ENCODE data around the gene NUCB1.
"Not testable (repeated sequence)": the region's sequence is repeated elsewhere in the genome, so short reads cannot be mapped to it uniquely, and the experiment has no call there.

The NUCB1 gene

DNA sequence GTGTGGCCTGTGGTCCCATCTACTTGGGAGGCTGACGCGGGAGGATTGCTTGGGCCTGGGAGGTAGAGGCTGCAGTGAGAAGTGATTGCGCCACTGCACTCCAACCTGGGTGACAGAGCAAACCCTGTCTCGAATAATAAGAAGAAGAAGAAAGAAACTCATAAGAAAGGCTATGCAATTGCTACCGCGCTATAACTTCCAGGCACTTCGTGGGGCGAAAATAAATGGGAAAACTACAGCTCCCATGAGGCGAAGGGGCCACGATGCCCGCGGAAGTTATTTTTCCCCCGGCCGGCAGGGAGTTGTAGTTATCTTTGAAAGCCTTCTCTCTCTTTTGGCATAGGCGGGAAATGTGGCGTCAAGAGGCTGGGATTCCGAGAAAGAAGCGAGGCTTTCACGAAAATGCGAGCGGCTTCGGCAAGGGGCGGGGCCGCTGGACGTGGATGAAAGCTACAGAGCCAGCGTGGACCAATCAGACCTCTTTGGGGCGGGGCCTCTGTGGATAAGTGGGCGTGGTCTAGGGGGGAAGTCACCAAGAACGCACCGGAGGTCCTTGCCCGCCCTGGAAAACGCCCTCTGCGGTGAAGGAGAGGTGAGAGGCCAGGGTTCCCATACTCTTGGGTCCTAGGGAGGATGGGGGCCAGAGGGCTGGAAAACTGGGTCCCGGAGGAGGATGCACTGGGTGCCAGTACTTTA, at the start of gene NUCB1:
NUCB1 (plus strand) TSS at position 532 of the 696 bp plus-strand sequence. CDS start 485 bp downstream, outside the sequence.
- peak; percentile 97 for DNase-seq

DNA sequence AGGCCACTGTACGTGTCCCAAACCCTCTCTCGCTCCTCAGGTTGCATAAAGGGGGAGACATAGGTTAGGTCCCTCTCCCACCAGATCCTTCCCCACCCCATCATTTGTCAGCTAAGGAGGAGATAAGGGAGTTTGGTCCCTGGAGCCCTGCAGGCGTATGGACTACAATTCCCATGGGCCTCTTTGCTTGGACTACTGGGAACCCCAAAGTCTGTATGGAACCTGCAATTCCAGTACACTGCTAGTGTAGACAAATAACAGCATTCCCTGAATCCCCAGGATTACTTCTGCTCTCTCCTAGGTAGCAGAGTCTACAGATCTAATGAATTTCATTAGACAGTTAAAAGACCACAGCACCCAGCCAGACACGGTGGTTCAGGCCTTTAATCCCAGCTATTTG, 47.8 kb upstream of the NUCB1 start:
- no peak for DNase-seq

DNA sequence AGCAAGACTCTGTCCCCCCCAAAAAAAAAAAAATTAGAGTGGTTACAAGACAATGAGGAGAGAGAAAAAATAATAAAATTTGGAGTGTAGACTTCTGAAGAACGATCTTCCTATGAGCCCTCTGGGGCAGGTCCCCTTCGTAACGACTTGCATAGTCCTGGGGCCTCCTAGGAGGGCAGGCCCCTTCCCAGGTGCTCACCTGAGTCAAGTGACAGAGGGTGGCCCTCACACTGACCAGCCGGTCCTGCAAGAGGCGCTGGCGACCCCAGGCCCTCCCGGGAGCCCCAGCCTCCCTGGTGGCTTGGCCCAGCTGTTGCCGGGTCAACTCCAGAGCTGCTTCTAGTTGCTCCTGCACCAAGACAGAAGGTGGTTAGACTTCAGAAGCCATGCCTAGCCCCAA, 46.6 kb upstream of the NUCB1 start:
- DNase-seq = no peak

DNA sequence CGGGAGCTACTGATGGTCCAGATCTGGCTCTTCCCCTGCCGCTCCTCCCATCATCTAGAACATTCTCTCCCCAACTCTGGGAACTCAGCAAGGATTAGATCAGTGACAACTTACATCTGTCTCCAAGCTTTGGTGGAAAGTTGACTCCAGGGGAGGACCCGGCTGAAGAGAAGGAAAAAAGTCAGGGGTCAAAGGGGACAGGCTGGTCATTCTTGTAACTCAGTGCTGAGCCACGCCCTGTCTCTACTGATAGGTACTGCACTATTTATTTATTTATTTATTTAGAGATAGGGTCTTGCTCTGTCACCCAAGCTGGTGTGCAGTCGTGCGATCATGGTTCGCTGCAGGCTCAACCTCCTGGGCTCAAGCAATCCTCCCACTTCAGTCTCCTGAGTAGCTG, 46.0 kb upstream of the NUCB1 start:
- no peak for DNase-seq

DNA sequence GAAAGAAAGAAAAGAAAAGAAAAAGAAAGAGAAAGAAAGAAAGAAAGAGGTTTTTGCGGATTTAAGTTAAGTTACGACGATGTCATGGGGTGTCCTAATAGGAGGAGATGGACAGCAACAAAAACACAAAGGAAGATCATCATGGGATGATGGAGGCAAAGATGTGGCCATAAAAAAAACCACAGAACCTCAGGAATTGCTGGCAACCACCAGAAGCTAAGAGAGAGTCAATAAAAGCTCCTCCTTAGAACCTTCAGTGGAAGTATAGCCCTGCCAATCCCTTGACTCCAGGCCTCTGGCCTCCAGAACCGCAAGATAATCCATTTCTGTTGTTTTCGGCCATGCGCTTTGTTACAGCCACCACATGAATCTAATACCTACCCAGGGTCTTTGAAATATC, 43.2 kb upstream of the NUCB1 start:
- DNase-seq = no peak

DNA sequence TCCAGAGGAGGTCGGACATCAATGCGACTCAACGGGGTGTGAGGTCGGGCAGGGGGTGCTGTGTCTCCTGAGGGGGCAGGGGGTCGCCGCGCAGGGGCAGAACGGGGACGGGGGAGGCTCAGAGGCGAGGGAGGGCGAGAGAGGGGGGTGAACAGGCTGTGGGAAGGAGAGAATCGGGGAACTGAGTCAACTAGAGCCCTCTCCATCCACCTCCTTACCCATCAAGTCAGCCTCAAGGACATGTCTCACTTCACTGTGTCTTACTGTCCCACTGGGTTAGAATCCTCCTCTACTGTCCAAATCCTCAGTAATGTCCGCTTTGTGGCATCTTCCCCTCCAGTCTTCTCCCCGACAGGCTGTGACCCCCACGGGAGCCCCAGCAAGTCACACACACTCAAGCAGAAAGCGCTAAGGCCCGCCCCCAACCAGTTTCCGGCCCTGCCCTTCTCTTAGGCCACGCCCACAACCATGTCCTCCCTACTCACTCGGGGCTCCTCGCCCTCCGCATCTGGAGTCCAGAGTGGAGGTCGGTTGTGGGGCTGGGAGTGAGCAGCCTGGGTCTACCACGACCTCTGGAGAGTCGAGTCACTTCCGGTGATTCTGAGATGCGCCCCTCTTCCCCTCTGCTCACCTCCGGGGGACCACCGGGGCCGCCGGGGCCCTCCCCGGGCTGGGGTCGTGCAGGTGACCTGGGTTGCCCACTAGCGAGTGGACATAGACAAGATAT, 41.0 kb upstream of the NUCB1 start:
- peak; percentile 80 for DNase-seq

DNA sequence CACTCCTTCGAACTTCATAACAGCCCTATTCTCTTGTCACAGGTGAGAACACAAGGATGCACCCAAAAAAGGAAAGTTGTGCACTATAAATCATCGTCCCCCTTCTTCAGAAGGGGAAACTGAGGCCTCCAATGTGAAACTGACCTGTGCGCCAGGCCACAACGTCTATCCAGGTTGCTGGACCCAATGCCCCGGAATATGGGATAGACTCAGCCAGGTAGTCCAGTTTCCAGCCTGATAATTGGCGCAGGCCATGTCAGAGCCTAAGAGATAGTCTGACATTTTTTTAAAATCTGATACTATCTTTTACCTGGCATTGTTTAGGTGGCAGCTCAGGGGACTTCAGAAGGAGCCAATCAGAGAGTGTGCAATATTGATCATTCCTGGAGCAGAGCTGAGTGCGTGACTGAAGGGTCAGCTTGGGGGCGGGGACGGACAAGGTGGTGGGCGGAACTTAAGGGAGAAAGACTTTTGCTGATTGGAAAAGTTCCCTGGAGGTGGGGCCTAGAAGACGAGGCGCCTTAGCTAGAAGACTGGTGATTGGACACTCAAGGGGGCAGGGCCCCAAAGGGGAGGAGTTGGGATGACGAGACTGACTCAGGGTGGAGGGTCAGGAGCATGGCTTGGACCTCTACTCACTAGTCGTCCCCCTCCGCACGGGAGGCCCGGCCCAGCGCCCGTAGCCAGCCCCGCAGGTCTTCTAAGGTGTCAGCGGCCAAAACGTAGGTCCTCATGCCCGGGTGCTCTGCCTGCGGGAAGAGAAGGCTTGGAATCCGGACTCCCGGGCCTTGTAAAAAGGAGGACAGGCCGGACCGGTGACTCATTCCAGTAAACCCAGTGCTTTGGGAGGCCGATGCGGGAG, 40.2 kb upstream of the NUCB1 start:
- no peak for DNase-seq

DNA sequence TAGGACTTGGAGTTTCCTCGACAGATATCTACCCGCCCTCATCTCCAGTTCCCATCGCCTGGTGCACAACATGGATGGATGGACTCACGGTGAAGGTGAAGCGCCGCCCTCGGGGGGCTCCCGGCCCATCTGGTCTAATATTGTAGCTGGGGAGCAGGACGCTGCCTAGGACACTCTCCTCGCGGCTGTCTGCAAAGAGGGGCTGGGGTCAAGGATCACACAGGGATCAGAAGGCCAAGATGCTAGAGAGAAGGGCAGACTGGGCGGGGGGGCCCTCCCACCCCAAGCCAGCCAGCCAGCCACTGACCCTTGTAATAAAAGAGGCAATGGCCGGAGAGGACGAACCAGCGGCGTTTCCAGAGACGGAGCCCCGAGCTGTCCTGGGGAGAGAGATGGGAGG, 38.8 kb upstream of the NUCB1 start:
- DNase-seq = no peak

DNA sequence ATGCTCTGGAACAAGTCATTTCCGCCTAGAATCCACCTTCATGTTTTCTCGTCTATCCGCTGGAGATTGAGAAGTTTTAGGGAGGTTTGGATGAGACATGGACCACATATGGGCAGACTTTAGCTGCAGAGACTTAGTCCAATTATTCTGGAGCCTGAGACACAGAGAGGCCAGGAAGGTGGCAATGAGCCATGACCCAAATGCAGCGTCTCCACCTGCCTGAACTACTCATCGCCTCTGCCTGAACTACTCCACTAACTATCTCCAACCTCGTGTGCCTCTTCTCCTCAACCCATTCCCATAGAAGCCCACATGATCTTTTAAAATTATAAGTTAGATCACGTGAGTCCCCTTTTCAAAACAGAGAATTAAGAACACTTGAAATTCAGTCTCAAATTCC, 37.3 kb upstream of the NUCB1 start:
- DNase-seq = no peak

DNA sequence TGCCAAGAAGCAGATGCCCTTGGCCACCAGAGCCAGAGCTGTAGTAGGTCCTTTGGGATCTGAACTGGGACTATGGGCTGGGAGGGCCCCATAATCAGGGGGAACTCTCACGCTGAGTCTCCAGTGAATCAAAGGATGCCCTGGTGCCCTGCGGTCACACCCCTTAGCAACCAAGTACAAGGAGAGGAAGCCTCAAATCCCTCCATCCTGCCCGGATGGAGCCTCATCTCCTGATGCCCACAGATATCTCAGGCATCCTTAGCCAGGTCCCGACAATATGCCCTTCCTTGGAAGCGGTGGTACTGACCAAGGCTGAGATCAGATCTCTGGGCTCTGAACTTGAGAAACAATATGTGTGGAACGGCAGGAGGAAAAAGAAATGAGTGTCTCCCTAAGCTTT, 33.4 kb upstream of the NUCB1 start:
- DNase-seq = no peak

DNA sequence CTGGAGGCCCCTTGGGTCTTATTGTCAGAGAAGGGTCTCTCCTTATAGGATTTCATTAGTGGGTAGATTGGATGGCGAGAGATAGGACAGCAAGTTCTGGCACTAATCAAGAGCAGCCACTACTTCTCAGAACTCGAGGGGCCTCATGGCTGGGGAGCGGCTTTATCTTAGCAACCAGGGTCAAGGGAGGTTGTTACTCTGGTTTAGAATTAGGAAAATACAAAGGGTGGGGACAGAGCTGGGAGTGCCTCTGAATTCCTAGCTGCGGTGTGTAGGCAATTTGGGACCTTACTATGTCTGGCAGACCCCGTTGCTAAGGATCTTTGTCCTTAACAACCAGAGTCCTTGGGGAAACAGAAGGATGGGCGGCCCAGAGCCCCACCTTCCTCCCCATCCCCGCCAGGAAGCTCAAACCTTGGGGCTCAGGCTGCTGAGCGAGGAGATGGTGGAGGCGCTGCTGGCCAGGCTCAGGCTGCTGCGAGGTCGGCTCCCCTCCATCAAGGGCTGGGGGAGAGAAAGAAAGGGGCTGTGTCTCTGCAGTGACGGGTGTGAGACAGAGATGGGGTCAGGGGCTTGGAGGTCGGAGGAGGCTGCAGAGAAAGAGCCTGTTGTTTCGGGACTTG, 32.9 kb upstream of the NUCB1 start:
- no peak for DNase-seq

DNA sequence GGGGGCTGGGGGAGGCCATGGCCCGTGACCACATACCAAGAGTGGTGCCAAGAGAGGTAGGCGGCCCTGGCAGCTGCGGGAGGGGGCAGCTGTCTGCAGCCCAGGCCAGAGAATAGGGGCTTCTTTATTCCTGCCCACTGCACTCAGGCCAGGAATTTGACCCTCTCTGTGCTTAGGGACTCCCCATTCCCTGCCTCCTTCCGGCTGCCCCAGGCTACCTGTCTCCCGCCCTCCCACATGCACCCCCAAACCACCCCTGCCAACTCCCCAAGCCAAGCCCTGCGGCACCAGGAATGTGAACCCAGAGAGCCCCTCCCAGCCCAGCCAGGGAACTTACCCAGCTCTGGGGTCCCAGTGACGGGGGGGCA, 32.4 kb upstream of the NUCB1 start:
- DNase-seq = no peak

DNA sequence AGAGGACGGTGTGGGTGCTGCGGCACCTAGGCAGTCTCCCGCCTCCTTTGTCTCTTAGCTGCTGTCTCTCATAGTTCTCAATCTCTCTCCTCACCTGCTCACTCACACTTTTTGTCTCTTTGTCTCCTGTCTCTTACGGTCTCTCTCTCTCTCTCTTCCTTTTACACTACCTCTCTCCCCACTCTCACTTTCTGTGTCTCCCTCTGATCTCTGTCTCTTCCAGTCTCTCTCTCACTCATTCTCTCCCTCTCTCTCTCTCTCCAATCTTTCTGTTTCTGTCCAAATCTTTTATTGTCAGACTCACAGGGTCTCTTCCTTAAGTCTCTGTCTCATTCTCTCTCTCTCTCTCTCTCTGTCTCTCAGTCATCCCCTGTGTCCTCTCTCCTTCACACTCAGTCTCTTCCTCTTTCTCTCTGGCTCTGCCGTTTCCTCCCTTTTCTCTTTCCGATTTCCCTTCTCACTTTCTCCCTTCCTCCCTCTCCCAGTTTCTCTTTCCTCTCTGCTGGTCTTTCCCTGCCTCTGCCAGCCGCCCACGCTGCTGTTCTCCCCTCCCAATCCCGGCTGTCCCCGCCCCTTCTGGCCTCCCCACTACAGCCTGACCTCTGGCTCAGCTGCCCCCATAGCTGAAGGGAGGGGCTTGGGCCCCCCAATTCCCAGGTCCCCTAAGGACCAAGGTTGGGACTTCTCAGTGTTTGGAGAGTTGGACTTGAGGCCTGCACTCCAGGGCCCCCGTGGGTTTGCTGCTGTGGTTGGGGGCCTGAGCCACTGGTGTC, 31.8 kb upstream of the NUCB1 start, which contains the start of gene PLEKHA4:
PLEKHA4 (minus strand) TSS at position 504 of the 773 bp plus-strand sequence. CDS start 997 bp downstream, outside the sequence.
- no peak for DNase-seq

DNA sequence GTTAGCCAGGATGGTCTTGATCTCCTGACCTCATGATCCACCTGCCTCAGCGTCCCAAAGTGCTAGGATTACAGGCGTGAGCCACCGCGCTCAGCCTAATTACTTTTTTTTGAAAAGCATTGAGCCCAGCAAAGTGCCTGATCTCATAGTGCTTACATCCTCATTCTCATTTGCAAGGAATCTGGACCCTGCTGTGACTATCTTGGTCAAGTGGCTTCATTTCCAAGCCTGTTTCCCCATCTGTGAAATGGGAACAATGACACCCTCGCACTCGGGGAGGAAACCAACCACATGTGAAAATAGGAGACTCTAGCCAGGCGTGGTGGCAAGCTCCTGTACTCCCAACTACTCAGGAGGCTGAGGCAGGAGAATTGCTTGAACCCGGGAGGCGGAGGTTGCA, 30.1 kb upstream of the NUCB1 start:
- DNase-seq = no peak

DNA sequence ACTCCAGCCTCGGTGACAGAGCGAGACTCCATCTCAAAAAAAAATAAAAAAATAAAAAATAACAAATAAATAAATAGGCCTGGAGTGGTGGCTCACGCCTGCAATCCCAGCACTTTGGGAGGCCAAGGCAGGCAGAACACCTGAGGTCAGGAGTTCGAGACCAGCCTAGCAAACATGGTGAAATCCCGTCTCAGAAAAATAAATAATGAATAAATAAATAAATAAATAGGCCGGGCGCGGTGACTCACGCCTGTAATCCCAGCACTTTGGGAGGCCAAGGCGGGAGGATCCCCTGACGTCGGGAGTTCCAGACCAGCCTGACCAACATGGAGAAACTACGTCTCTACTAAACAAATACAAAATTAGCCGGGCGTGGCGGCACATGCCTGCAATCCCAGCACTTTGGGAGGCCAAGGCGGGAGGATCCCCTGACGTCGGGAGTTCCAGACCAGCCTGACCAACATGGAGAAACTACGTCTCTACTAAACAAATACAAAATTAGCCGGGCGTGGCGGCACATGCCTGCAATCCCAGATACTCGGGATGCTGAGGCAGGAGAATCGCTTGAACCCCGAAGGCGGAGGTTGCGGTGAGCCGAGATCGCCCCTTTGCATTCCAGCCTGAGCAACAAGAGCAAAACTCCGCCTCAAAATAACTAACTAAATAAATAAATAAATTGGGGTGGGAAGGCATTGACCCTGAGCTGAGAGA, 28.5 kb upstream of the NUCB1 start:
- DNase-seq = not testable (repeated sequence)

DNA sequence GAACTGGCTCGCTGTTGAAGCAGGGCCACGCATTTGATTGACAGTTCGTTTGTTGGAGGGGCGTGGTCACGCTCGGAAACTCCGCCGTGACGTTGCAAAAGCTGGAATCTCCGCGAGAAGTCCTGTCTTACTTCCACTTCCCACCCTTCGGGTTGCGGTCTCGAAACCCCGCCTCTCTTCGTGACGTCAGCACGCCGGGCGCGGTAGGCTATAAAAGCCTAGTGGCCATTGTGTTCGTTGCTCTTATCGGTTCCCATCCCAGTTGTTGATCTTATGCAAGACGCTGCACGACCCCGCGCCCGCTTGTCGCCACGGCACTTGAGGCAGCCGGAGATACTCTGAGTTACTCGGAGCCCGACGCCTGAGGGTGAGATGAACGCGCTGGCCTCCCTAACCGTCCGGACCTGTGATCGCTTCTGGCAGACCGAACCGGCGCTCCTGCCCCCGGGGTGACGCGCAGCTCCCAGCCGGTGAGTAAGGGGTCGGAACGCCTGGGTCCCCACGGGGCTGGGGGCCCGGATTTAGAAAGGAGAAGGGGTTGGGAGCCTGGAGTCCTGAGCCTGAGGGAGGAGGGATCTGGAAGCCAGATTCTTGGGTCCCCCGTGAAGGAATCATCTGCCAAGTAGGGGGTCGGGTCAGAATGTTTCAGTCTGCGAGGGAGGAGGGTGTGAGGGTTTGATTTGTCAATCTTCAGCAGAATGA, 27.8 kb upstream of the NUCB1 start, which contains the start of gene PPP1R15A:
PPP1R15A (plus strand) TSS at position 240 of the 702 bp plus-strand sequence. CDS start 813 bp downstream, outside the sequence.
- DNase-seq = peak; percentile 99

DNA sequence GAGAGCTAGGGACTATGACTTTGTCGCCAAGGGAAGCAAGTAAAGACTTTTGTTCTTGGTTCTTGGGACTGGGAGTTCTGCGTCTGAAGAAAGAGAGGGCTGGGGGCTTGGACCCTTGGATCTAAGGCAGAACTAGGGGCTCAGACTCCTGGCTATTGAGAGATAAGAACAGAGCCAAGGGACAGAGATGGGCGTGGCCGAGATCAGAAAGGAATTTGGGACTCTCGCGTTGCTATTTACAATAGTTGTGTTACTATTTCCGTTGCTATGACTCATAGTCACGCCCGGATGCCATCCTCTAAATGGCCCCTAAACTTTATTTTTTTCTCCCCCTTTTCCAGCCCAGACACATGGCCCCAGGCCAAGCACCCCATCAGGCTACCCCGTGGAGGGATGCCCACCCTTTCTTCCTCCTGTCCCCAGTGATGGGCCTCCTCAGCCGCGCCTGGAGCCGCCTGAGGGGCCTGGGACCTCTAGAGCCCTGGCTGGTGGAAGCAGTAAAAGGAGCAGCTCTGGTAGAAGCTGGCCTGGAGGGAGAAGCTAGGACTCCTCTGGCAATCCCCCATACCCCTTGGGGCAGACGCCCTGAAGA, 27.1 kb upstream of the NUCB1 start:
- DNase-seq = peak; percentile 91

DNA sequence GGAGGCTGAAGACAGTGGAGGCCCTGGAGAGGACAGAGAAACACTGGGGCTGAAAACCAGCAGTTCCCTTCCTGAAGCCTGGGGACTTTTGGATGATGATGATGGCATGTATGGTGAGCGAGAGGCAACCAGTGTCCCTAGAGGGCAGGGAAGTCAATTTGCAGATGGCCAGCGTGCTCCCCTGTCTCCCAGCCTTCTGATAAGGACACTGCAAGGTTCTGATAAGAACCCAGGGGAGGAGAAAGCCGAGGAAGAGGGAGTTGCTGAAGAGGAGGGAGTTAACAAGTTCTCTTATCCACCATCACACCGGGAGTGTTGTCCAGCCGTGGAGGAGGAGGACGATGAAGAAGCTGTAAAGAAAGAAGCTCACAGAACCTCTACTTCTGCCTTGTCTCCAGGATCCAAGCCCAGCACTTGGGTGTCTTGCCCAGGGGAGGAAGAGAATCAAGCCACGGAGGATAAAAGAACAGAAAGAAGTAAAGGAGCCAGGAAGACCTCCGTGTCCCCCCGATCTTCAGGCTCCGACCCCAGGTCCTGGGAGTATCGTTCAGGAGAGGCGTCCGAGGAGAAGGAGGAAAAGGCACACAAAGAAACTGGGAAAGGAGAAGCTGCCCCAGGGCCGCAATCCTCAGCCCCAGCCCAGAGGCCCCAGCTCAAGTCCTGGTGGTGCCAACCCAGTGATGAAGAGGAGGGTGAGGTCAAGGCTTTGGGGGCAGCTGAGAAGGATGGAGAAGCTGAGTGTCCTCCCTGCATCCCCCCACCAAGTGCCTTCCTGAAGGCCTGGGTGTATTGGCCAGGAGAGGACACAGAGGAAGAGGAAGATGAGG, 26.4 kb upstream of the NUCB1 start:
- no peak for DNase-seq

Data from CD4-positive, alpha-beta T cell treated with Interleukin-4 for 4 hours (primary cell).